NB4 (cell line): ENCODE data around the gene GPR135.

Source experiments
- MYC ChIP-seq: IDR thresholded peaks from 2 replicates; pipeline ENCODE4 v1.6.1; 2011; ENCODE audit warnings: low read depth, low read length
- POLR2A ChIP-seq: IDR thresholded peaks from 2 replicates; pipeline ENCODE4 v1.6.1; 2011; ENCODE audit warnings: mild to moderate bottlenecking; ENCODE audit not compliant: insufficient read length; ENCODE audit errors: extremely low read depth
- TF ChIP-seq, protein P1 (sequence below): IDR thresholded peaks from one replicate; pipeline ENCODE4 v1.5.1; 2012; ENCODE audit warnings: low read depth, low read length
- TF ChIP-seq, protein P2 (sequence below): IDR thresholded peaks from 2 replicates; pipeline ENCODE4 v1.6.1; 2011; ENCODE audit warnings: low read depth, low read length

DNA sequence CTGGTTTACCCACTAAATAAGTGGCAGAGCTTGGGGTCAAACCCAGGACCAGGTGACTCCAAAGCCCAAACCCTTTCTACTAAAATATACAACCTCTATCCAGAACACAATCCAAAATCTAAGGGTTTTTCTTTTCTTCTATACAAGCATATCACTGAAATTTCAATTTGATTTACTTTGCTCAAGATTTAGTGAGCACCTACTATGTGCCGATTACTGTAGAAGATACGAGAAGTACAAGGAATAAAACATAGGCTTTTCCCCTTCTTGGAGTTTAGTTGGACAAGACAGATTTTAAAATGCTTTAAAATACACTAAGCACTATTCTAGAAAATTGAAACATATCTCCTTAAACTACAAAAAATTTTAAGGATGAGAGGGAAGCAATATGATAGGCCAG is 16.2 kb upstream of the GPR135 start:
- TF ChIP-seq, protein P1, sequence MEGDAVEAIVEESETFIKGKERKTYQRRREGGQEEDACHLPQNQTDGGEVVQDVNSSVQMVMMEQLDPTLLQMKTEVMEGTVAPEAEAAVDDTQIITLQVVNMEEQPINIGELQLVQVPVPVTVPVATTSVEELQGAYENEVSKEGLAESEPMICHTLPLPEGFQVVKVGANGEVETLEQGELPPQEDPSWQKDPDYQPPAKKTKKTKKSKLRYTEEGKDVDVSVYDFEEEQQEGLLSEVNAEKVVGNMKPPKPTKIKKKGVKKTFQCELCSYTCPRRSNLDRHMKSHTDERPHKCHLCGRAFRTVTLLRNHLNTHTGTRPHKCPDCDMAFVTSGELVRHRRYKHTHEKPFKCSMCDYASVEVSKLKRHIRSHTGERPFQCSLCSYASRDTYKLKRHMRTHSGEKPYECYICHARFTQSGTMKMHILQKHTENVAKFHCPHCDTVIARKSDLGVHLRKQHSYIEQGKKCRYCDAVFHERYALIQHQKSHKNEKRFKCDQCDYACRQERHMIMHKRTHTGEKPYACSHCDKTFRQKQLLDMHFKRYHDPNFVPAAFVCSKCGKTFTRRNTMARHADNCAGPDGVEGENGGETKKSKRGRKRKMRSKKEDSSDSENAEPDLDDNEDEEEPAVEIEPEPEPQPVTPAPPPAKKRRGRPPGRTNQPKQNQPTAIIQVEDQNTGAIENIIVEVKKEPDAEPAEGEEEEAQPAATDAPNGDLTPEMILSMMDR, result no peak
- TF ChIP-seq POLR2A (no peak), MYC (no peak)
- TF ChIP-seq, protein P2, sequence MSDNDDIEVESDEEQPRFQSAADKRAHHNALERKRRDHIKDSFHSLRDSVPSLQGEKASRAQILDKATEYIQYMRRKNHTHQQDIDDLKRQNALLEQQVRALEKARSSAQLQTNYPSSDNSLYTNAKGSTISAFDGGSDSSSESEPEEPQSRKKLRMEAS, result no peak
